Measurements from ENCODE around the gene PHF2. TPM values are rescaled to one million over a fixed set of nuclear protein-coding genes. Genes with fewer than 3 reads are reported as not detected.

PHF2 gene
- total RNA-seq, 1 donor from 2014 or later, result 27.7 TPM

GRCh38 chr9:93599571-93600403 is 23.4 kb downstream of the PHF2 start:
- no peak overlapping the region for H3K27ac ChIP-seq
- H3K27me3 ChIP-seq, result no peaks in the 10 kb centered on the region
- H3K4me1 ChIP-seq, result peaks cover 54% of the 10 kb centered on the region
- no peak overlapping the region for H3K4me3 ChIP-seq
- intact Hi-C loops (cut with DNase I), result no loop called here
- H3K9me3 ChIP-seq, result no peaks in the 10 kb centered on the region
- TF ChIP-seq POLR2A (IDR thresholded peaks at IDR 0.05) (no peak), POLR2AphosphoS5 (IDR thresholded peaks at IDR 0.05; ENCODE audit: insufficient read depth in 1 of 2, low read depth in 1 of 2) (no peak)
- TF ChIP-seq, protein P1, sequence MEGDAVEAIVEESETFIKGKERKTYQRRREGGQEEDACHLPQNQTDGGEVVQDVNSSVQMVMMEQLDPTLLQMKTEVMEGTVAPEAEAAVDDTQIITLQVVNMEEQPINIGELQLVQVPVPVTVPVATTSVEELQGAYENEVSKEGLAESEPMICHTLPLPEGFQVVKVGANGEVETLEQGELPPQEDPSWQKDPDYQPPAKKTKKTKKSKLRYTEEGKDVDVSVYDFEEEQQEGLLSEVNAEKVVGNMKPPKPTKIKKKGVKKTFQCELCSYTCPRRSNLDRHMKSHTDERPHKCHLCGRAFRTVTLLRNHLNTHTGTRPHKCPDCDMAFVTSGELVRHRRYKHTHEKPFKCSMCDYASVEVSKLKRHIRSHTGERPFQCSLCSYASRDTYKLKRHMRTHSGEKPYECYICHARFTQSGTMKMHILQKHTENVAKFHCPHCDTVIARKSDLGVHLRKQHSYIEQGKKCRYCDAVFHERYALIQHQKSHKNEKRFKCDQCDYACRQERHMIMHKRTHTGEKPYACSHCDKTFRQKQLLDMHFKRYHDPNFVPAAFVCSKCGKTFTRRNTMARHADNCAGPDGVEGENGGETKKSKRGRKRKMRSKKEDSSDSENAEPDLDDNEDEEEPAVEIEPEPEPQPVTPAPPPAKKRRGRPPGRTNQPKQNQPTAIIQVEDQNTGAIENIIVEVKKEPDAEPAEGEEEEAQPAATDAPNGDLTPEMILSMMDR (IDR thresholded peaks at IDR 0.05), result no peak
- no peaks in the 10 kb centered on the region for H3K36me3 ChIP-seq
- DNase-seq (ENCODE audit: extremely low spot score in 2 of 2), result peak; percentile 40 to 71

GRCh38 chr9:93600504-93600903 is 24.1 kb downstream of the PHF2 start:
- Histone ChIP-seq H3K4me3 (no peak overlapping the region), H3K27me3 (no peaks in the 10 kb centered on the region), H3K27ac (no peak overlapping the region), H3K4me1 (peaks cover 54% of the 10 kb centered on the region), H3K9me3 (no peaks in the 10 kb centered on the region), H3K36me3 (no peaks in the 10 kb centered on the region)
- DNase-seq (ENCODE audit: extremely low spot score in 2 of 2), result peak in 1 of 2 donors; percentile 79
- intact Hi-C loops (cut with DNase I), result no loop called here
- TF ChIP-seq POLR2A (IDR thresholded peaks at IDR 0.05), result no peak
- TF ChIP-seq POLR2AphosphoS5 (IDR thresholded peaks at IDR 0.05; ENCODE audit: insufficient read depth in 1 of 2, low read depth in 1 of 2), result no peak
- TF ChIP-seq, protein P1 (IDR thresholded peaks at IDR 0.05), result no peak

DNA sequence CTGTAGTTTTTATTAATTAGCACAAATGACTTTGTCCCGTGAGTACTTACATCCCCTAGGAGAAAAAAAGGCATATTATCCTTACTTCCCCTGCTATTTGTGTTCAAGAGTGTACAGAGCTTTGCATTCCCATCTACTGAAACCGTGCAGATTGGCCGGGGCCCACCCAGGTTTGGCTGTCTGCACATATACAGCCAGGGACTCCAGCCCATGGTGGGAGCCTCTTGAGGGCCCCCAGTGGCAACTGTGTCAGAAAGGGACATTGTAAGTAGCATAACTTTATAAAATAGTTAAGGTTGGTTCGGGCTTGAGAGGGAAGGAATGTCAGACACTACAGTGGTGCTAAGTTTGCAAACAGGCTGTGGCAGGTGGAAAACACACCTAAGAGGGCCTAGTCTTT is 24.7 kb downstream of the PHF2 start:
- no peak overlapping the region for H3K27ac ChIP-seq
- H3K36me3 ChIP-seq, result no peaks in the 10 kb centered on the region
- H3K9me3 ChIP-seq, result no peaks in the 10 kb centered on the region
- DNase-seq (ENCODE audit: extremely low spot score in 2 of 2), result peak; percentile 31 to 62
- TF ChIP-seq POLR2A (IDR thresholded peaks at IDR 0.05) (no peak), POLR2AphosphoS5 (IDR thresholded peaks at IDR 0.05; ENCODE audit: insufficient read depth in 1 of 2, low read depth in 1 of 2) (no peak)
- TF ChIP-seq, protein P1 (IDR thresholded peaks at IDR 0.05), result no peak
- no peaks in the 10 kb centered on the region for H3K27me3 ChIP-seq
- H3K4me1 ChIP-seq, result peaks cover 54% of the 10 kb centered on the region
- no peak overlapping the region for H3K4me3 ChIP-seq
- intact Hi-C loops (cut with DNase I), result no loop called here

DNA sequence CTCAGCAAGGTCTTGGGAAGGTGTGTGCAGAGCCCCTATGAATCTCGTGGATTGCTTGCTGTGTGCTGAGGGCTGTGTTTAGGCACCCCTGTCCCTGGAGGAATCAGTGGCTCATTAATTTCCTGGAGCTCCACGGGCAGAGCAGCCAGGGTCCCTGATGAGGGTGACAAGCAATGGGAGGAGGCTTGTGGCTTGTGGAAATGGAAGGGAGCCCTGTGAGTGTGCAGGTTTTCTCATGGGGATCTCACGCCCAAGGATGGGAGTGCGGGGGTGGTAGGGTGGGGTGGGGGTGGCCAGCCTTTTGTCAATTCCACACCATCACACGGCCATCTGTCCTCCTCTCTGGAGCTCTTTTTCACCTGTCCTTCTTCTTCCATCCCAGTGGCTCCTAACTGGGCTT is 25.3 kb downstream of the PHF2 start:
- intact Hi-C loops (cut with DNase I), result no loop called here
- peak in 1 of 2 donors; percentile 56 for DNase-seq (ENCODE audit: extremely low spot score in 2 of 2)
- Histone ChIP-seq H3K9me3 (no peaks in the 10 kb centered on the region), H3K36me3 (no peaks in the 10 kb centered on the region), H3K27me3 (no peaks in the 10 kb centered on the region), H3K4me3 (no peak overlapping the region), H3K4me1 (peaks cover 54% of the 10 kb centered on the region), H3K27ac (no peak overlapping the region)
- TF ChIP-seq POLR2A (IDR thresholded peaks at IDR 0.05) (no peak), POLR2AphosphoS5 (IDR thresholded peaks at IDR 0.05; ENCODE audit: insufficient read depth in 1 of 2, low read depth in 1 of 2) (no peak)
- TF ChIP-seq, protein P1 (IDR thresholded peaks at IDR 0.05), result no peak

GRCh38 chr9:93603011-93603410 is 26.6 kb downstream of the PHF2 start:
- Histone ChIP-seq H3K9me3 (no peaks in the 10 kb centered on the region), H3K36me3 (no peaks in the 10 kb centered on the region), H3K4me3 (no peak overlapping the region), H3K4me1 (peaks cover 44% of the 10 kb centered on the region), H3K27me3 (no peaks in the 10 kb centered on the region), H3K27ac (no peak overlapping the region)
- DNase-seq (ENCODE audit: extremely low spot score in 2 of 2), result peak; percentile 64 to 70
- TF ChIP-seq POLR2A (IDR thresholded peaks at IDR 0.05) (no peak), POLR2AphosphoS5 (IDR thresholded peaks at IDR 0.05; ENCODE audit: insufficient read depth in 1 of 2, low read depth in 1 of 2) (no peak)
- TF ChIP-seq, protein P1 (IDR thresholded peaks at IDR 0.05), result no peak
- intact Hi-C loops (cut with DNase I), result no loop called here

Measured in vagina (tissue), 2 donors.